ENCODE results near the gene KCNK7. TPM values are rescaled to one million over a fixed set of nuclear protein-coding genes. Genes with fewer than 3 reads are reported as not detected.

The KCNK7 gene
- total and polyA plus RNA-seq, 4 donors = 0.46 to 2.8 (median 1.3) TPM

DNA sequence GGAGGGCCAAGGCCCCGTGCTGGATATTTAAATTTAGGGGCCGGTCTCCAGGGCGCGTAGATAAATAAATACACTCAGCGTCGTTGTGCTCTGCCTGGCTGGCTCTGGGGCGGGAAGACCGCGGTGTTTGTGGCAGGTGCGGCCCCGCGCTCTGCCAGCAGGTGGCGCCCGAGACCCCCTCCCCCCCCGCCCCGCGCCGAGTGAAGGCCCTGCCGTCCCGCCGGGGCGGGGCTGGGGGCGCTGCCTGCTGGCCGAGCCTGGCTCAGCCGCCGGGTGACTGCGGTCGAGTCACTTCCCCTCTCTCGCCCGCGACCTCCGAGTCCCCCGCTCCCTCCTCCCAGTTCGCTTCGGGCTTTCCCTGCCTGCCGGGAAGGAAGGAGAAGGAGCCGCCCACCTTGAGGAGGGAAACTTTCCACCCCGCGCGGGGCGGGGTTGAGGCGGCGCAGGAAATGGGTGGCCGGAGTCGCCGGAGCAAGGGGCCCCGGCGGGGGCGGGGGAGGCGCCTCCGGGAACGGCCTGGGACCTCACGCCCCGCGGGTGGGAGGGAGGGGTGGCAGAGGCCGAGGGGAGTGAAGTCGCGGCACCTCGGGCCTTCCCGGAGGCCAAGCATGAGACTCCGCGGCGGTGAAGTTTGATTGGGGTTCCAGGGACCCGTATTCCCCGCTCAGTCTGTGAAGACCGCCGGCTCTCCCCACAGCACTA lies 21.3 kb downstream of the KCNK7 start:
- peaks cover 5 to 60% (median 28%) of the 10 kb centered on the region in 5 donors for H3K4me1 ChIP-seq (ENCODE audit: control insufficient read depth in 5 of 5, insufficient read depth in 5 of 5, low read length in 5 of 5)
- no peaks in the 10 kb centered on the region for H3K9me3 ChIP-seq (ENCODE audit: control insufficient read depth in 4 of 4, insufficient read depth in 3 of 4, low read length in 3 of 4)
- peak overlapping the region; percentile 40 for H3K4me3 ChIP-seq
- TF ChIP-seq, protein P1, sequence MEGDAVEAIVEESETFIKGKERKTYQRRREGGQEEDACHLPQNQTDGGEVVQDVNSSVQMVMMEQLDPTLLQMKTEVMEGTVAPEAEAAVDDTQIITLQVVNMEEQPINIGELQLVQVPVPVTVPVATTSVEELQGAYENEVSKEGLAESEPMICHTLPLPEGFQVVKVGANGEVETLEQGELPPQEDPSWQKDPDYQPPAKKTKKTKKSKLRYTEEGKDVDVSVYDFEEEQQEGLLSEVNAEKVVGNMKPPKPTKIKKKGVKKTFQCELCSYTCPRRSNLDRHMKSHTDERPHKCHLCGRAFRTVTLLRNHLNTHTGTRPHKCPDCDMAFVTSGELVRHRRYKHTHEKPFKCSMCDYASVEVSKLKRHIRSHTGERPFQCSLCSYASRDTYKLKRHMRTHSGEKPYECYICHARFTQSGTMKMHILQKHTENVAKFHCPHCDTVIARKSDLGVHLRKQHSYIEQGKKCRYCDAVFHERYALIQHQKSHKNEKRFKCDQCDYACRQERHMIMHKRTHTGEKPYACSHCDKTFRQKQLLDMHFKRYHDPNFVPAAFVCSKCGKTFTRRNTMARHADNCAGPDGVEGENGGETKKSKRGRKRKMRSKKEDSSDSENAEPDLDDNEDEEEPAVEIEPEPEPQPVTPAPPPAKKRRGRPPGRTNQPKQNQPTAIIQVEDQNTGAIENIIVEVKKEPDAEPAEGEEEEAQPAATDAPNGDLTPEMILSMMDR (IDR thresholded peaks at IDR 0.05; ENCODE audit: control extremely low read depth, extremely low read depth) = peak; percentile 62
- ATAC-seq (ENCODE audit: insufficient read depth, low FRiP score) (peak; percentile 60), DNase-seq (peak; percentile 80 to 92 (median 92))
- WGBS, 2 donors = 0 to 1% methylated on average over 47 to 66 of the region's 67 CpGs
- peak overlapping the region; percentile 58 to 95 for H3K27ac ChIP-seq (ENCODE audit: low read depth in 1 of 2, low read length in 1 of 2)
- H3K27me3 ChIP-seq (ENCODE audit: control insufficient read depth in 3 of 3, insufficient read depth in 3 of 3, low read length in 2 of 3) = no peaks in the 10 kb centered on the region
- H3K9ac ChIP-seq (ENCODE audit: insufficient read depth in 1 of 2, low read length in 2 of 2) = no peak overlapping the region
- H3K36me3 ChIP-seq (ENCODE audit: control insufficient read depth in 4 of 4, insufficient read depth in 4 of 4, low read length in 4 of 4) = peaks cover 0 to 10% (median 3%) of the 10 kb centered on the region in 4 donors

DNA sequence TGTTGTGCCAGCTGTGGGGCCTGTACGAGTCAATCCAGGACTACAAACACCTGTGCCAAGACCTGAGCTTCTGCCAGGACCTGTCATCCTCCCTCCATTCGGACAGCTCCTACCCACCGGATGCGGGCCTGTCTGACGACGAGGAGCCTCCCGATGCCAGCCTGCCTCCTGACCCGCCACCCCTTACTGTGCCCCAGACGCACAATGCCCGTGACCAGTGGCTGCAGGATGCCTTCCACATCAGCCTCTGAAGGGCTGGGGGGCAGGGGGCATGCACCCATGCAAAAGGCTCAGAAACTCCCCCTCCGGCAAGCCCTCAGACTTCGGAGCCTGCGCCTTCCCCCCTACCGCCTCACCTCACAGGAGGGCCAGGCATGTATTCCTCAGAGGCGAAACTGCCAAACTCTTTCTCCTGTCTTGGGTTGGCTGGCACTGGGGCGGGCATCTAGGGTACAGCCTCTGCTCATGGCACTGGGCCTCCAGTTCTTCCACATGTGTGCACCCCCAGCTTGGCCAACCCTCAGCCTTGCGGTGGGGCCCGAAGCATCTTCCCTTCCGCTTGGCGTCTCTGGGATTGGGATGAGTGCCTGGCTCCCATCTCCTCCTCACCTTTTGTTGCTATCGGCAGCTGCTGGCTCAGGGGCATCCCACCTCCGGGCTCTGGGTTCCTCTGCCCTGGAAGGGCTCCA lies 22.1 kb downstream of the KCNK7 start:
- peaks cover 0 to 9% (median 5%) of the 10 kb centered on the region in 4 donors for H3K36me3 ChIP-seq (ENCODE audit: control insufficient read depth in 4 of 4, insufficient read depth in 4 of 4, low read length in 4 of 4)
- 34 to 50% methylated on average over 22 of the region's 22 CpGs for WGBS, 2 donors
- ATAC-seq (ENCODE audit: insufficient read depth, low FRiP score) = no peak
- H3K9me3 ChIP-seq (ENCODE audit: control insufficient read depth in 4 of 4, insufficient read depth in 3 of 4, low read length in 3 of 4) = no peaks in the 10 kb centered on the region
- no peak for DNase-seq
- H3K4me3 ChIP-seq = peak overlapping the region; percentile 74
- no peaks in the 10 kb centered on the region for H3K27me3 ChIP-seq (ENCODE audit: control insufficient read depth in 3 of 3, insufficient read depth in 3 of 3, low read length in 2 of 3)
- peak overlapping the region; percentile 51 to 95 for H3K27ac ChIP-seq (ENCODE audit: low read depth in 1 of 2, low read length in 1 of 2)
- H3K4me1 ChIP-seq (ENCODE audit: control insufficient read depth in 5 of 5, insufficient read depth in 5 of 5, low read length in 5 of 5) = peaks cover 5 to 67% (median 33%) of the 10 kb centered on the region in 5 donors
- TF ChIP-seq, protein P1 (IDR thresholded peaks at IDR 0.05; ENCODE audit: control extremely low read depth, extremely low read depth) = no peak
- H3K9ac ChIP-seq (ENCODE audit: insufficient read depth in 1 of 2, low read length in 2 of 2) = no peak overlapping the region

- TF ChIP-seq, protein P1 (IDR thresholded peaks at IDR 0.05; ENCODE audit: control extremely low read depth, extremely low read depth) = peak; percentile 4
- DNase-seq = peak; percentile 94 to 95 (median 94)
- H3K9ac ChIP-seq (ENCODE audit: insufficient read depth in 1 of 2, low read length in 2 of 2) = peak within 1 kb of the TSS; percentile 11 to 49
- no peaks in the 10 kb centered on the region for H3K27me3 ChIP-seq (ENCODE audit: control insufficient read depth in 3 of 3, insufficient read depth in 3 of 3, low read length in 2 of 3)
- H3K4me3 ChIP-seq = peak within 1 kb of the TSS; percentile 74
- no peak for ATAC-seq (ENCODE audit: insufficient read depth, low FRiP score)
- H3K4me1 ChIP-seq (ENCODE audit: control insufficient read depth in 5 of 5, insufficient read depth in 5 of 5, low read length in 5 of 5) = peaks cover 5 to 64% (median 30%) of the 10 kb centered on the region in 5 donors
- H3K27ac ChIP-seq (ENCODE audit: low read depth in 1 of 2, low read length in 1 of 2) = peak within 1 kb of the TSS; percentile 88 to 95
- peaks cover 0 to 9% (median 4%) of the 10 kb centered on the region in 4 donors for H3K36me3 ChIP-seq (ENCODE audit: control insufficient read depth in 4 of 4, insufficient read depth in 4 of 4, low read length in 4 of 4)
- H3K9me3 ChIP-seq (ENCODE audit: control insufficient read depth in 4 of 4, insufficient read depth in 3 of 4, low read length in 3 of 4) = no peaks in the 10 kb centered on the region
- WGBS, 2 donors = 0 to 1% methylated on average over 48 to 86 of the region's 86 CpGs
These were observed 23.1 kb downstream of the KCNK7 start, which contains the start of gene FAM89B for GRCh38 chr11:65572356-65573051. FAM89B (plus strand) TSS chr11:65572538; CDS start chr11:65572670, 132 bp downstream.
